GM12873 (cell line): ENCODE results near the gene STON1.

Source experiments
- CTCF ChIP-seq: IDR thresholded peaks from 2 replicates; pipeline ENCODE4 v1.5.1; 2012; ENCODE audit warnings: low read depth, mild to moderate bottlenecking, moderate library complexity, low read length, control low read depth; ENCODE audit not compliant: insufficient read depth; ENCODE audit errors: missing control alignments

STON1 gene

GRCh38 chr2:48543895-48544294, 13.9 kb downstream of the STON1 start:
- TF ChIP-seq CTCF: no peak

- no peak for TF ChIP-seq CTCF
Measured at GRCh38 chr2:48545244-48545643, 15.3 kb downstream of the STON1 start.

GRCh38 chr2:48548840-48549239, 18.9 kb downstream of the STON1 start:
- TF ChIP-seq CTCF: no peak

GRCh38 chr2:48549972-48550371, 20.0 kb downstream of the STON1 start:
- no peak for TF ChIP-seq CTCF

GRCh38 chr2:48551548-48551947, 21.6 kb downstream of the STON1 start:
- no peak for TF ChIP-seq CTCF

- no peak for TF ChIP-seq CTCF
Measured at GRCh38 chr2:48558456-48558855, 28.5 kb downstream of the STON1 start.

GRCh38 chr2:48560546-48561209, 30.7 kb downstream of the STON1 start:
- TF ChIP-seq CTCF: no peak
